GM06990 (cell line): ENCODE results near the gene SERTAD3.
"Not testable (repeated sequence)": the region's sequence is repeated elsewhere in the genome, so short reads cannot be mapped to it uniquely, and the experiment has no call there.

Experiments
- DNase-seq: peaks from one replicate; pipeline ENCODE4 v3.0.0-alpha.2; 2011; ENCODE audit not compliant: insufficient read length; ENCODE audit errors: extremely low read depth
- H3K27me3 ChIP-seq: replicated peaks from 2 replicates; pipeline ENCODE4 v1.6.0; 2011; ENCODE audit warnings: low read length; ENCODE audit not compliant: control insufficient read depth, insufficient read depth
- H3K36me3 ChIP-seq: 2 replicates; pipeline ENCODE4 v1.5.1; 2011; ENCODE audit warnings: low read length; ENCODE audit not compliant: control insufficient read depth, insufficient read depth
- H3K4me3 ChIP-seq: replicated peaks from 2 replicates; pipeline ENCODE4 v1.5.1; 2011; ENCODE audit warnings: low read depth, mild to moderate bottlenecking, control low read depth, low read length
- CTCF ChIP-seq: IDR thresholded peaks from 2 replicates; pipeline ENCODE4 v1.5.1; 2011; ENCODE audit warnings: low read length, control low read depth, mild to moderate bottlenecking, inconsistent platforms; ENCODE audit not compliant: insufficient read depth, poor library complexity, severe bottlenecking

The SERTAD3 gene

DNA sequence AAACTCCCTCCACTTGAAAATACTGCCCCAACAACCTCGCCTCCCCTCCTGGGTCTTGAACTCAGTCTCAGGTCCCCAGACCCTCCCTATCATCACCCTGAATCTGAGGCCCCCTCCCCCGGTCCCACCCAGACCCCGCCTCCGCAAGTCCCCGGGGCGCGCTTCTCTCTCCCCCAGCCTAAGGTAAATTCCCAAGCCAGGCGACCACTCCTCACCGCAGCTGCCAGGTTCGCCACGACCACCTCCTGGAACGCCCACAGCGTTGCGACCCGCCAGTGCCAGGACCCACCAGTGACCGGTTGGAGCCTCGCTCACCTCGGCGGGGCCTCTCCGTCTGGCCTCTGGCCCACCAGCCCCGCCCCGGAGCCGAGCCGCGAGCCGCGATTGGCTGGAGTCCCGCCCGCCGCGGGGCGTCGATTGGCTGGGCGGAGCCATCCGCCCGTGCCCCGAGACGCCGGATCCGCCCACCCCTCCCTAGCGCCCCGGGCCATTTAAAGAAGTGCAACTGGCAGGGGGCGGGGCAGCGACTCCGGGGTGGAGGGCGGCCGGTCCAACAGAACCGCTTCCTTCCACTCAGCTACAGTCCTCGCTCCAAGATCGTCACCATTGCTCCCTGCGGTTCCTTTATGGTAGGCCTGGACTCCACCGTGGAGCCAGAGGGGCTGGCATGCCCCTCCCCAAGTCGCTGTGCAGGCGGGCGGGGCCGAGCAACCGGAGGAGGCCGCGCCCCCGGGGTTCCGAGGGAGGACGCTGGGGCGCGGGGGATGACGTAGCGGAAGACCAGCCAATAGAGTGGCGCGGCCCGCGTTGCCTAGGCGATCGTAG lies at the start of gene SERTAD3:
SERTAD3 (minus strand) TSS at position 336 of the 825 bp plus-strand sequence. CDS start 2,255 bp downstream, outside the sequence.
- DNase-seq: peak; percentile 98
- H3K4me3 ChIP-seq: peak within 1 kb of the TSS; percentile 83
- peaks cover 9% of the 10 kb centered on the region for H3K36me3 ChIP-seq
- no peak for TF ChIP-seq CTCF
- H3K27me3 ChIP-seq: no peaks in the 10 kb centered on the region

DNA sequence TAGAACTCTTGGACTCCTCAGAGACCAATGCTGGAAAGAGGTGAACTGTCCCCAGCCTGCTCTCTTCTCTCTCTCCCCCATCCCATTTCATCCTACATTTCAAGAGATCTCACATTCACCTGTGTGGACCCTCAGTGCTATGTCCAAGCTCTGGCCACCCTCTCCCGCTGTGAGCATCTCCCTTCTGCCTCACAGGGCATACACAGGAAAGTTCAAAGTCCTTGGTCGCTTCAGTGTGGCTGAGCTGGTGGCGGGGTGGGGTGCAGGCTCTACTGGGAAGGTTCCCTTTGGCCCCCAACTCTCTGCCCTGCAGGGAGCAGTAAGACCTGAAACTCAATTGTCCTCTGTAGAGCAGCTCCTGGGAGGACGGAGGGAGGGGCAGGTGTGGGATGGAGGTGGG lies 49.6 kb upstream of the SERTAD3 start:
- DNase-seq: no peak
- Histone ChIP-seq H3K27me3 (no peaks in the 10 kb centered on the region), H3K36me3 (no peaks in the 10 kb centered on the region), H3K4me3 (no peak overlapping the region)
- no peak for TF ChIP-seq CTCF

DNA sequence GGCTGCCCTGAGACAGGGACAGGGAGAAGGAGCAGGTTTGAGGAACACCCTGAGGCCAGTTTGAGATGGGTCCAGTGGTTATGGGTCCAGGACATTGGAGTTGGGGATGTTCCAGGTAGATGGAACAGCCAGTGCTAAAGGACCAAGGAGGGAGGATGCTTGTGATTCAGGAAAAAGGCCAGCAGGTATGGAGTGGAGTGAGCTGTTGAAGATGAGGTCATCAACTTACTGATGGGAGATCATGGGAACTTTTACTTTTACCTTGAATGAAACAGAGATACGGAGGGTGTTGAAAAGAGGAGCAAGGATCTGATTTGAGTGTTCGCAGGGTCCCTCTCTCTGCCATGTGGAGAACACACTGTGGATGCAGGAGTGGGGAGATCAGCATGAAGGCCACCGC lies 48.1 kb upstream of the SERTAD3 start:
- Histone ChIP-seq H3K4me3 (no peak overlapping the region), H3K36me3 (no peaks in the 10 kb centered on the region), H3K27me3 (no peaks in the 10 kb centered on the region)
- no peak for DNase-seq
- no peak for TF ChIP-seq CTCF

DNA sequence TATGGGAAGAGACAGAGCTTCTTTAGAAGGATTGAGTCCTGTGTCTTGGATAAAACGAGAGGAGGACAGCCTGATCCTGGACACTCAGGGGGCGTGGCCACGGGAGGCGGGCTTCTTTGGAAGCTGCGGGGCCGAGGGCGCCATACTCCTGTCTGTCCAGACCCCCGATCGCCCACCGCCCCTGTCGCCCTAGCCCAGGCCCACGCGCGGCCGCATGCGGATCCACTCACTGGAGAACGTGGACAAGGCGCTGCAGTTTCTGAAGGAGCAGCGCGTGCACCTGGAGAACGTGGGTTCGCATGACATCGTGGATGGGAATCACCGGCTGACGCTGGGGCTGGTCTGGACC lies 45.7 kb upstream of the SERTAD3 start:
- Histone ChIP-seq H3K4me3 (no peak overlapping the region), H3K36me3 (no peaks in the 10 kb centered on the region), H3K27me3 (no peaks in the 10 kb centered on the region)
- no peak for TF ChIP-seq CTCF
- DNase-seq: no peak

GRCh38 chr19:40486017-40486416 lies 41.9 kb upstream of the SERTAD3 start:
- H3K4me3 ChIP-seq: no peak overlapping the region
- H3K36me3 ChIP-seq: no peaks in the 10 kb centered on the region
- no peaks in the 10 kb centered on the region for H3K27me3 ChIP-seq
- no peak for TF ChIP-seq CTCF
- no peak for DNase-seq

DNA sequence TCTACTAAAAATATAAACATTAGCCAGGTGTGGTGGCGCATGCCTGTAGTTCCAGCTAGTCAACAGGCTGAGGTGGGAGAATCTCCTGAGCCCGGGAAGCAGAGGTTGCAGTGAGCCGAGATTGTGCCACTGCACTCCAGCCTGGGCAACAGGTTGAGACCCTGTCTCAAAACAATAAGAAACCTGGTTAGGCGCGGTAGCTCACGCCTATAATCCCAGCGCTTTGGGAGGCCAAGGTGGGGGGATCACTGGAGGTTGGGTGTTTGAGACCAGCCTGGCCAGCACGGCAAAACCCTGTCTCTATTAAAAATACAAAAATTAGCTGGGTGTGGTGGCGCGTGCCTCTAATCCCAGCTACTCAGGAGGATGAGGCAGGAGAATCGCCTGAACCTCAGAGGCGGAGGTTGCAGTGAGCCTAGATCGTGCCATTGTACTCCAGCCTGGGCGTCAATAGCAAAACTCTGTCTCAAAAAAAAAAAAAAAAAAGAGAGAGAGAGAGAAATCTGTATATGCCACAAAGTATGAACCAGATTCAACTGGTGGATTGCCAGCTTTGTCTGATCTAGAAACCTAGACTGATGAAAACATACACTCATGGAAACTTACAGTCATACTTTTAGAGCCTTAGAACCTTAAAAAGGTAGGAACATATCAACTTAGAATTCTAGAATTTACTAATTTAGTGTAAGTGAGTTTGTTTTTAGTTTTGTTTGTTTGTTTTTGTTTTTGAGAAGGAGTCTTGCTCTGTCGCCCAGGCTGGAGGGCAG lies 31.9 kb upstream of the SERTAD3 start:
- H3K4me3 ChIP-seq, DNase-seq, H3K36me3 ChIP-seq, H3K27me3 ChIP-seq: not testable (repeated sequence)
